SK-N-SH (cell line): ENCODE results near the gene MAPKBP1. TPM values are rescaled to one million over a fixed set of nuclear protein-coding genes. Genes with fewer than 3 reads are reported as not detected.

Source experiments
- CTCF ChIA-PET: fragments of 300-600, 350-600 bp; formaldehyde crosslinking; extraction: SDS; loops from one replicate; lab custom pipeline; 2021; lab: Yijun Ruan, JAX
- POLR2A ChIA-PET: fragments of 350-600 bp; sonication (Branson Sonifier 250); formaldehyde crosslinking; extraction: SDS; loops from one replicate; lab custom pipeline; 2020; ENCODE audit warnings: antibody characterized with exemption, inconsistent platforms; lab: Yijun Ruan, JAX
- DNase-seq: peaks from one replicate; pipeline ENCODE4 v3.0.0; 2012
- H2AFZ ChIP-seq: fragments of 200-600 bp; sonication (generic); 2 replicates; pipeline ENCODE4 v1.8.1; 2016; ENCODE audit warnings: antibody characterized with exemption, mild to moderate bottlenecking, low read depth
- H3F3A ChIP-seq: fragments of 200-600 bp; sonication (generic); replicated peaks from 2 replicates; pipeline ENCODE3; 2016; ENCODE audit warnings: antibody characterized with exemption, mild to moderate bottlenecking; ENCODE audit not compliant: insufficient read depth
- H3K27ac ChIP-seq, 2 experiments: fragments of 200-500 bp in 1 of 2; fragments of 200-600 bp in 1 of 2; sonication (Bioruptor generic) in 1 of 2; sonication (generic), shearing (Covaris generic) in 1 of 2; 2 replicates each; pipeline versions ENCODE4 v1.5.1 to v1.6.1; 2014 to 2016; ENCODE audit warnings: low read depth in 2 of 2, inconsistent platforms in 1 of 2, low read length in 1 of 2, mild to moderate bottlenecking in 1 of 2, mixed read lengths in 1 of 2
- H3K27me3 ChIP-seq: fragments of 200-600 bp; sonication (generic), shearing (Covaris generic); 2 replicates; pipeline ENCODE4 v1.6.1; 2016; ENCODE audit warnings: mixed run types; ENCODE audit not compliant: insufficient read depth
- H3K36me3 ChIP-seq, 2 experiments: fragments of 200-500 bp in 1 of 2; fragments of 200-600 bp in 1 of 2; sonication (Bioruptor generic) in 1 of 2; sonication (generic) in 1 of 2; replicated peaks in 1 of 2; 2 replicates each; pipeline versions ENCODE3 to v1.5.1; 2014 to 2016; ENCODE audit warnings: low read length in 1 of 2, mild to moderate bottlenecking in 1 of 2; ENCODE audit not compliant: insufficient read depth in 2 of 2, control insufficient read depth in 1 of 2
- H3K4me1 ChIP-seq, 2 experiments: fragments of 200-500 bp in 1 of 2; fragments of 200-600 bp in 1 of 2; sonication (Bioruptor generic) in 1 of 2; sonication (generic), shearing (Covaris generic) in 1 of 2; 2 replicates each; pipeline versions ENCODE4 v1.5.1 to v1.6.1; 2014 to 2016; ENCODE audit warnings: low read depth in 1 of 2, low read length in 1 of 2, mixed run types in 1 of 2; ENCODE audit not compliant: insufficient read depth in 2 of 2, control insufficient read depth in 1 of 2
- H3K4me2 ChIP-seq: fragments of 200-600 bp; sonication (generic), shearing (Covaris generic); 2 replicates; pipeline ENCODE4 v1.6.1; 2017; ENCODE audit warnings: mixed run types
- H3K4me3 ChIP-seq, 2 experiments: fragments of 200-500 bp in 1 of 2; fragments of 200-600 bp in 1 of 2; sonication (Bioruptor generic) in 1 of 2; sonication (generic), shearing (Covaris generic) in 1 of 2; 2 replicates each; pipeline versions ENCODE4 v1.5.1 to v1.8.1; 2014 to 2016; ENCODE audit warnings: low read depth in 2 of 2, inconsistent platforms in 1 of 2, low read length in 1 of 2, mild to moderate bottlenecking in 1 of 2, mixed read lengths in 1 of 2, moderate library complexity in 1 of 2
- H3K79me2 ChIP-seq: fragments of 200-600 bp; sonication (generic); 2 replicates; pipeline ENCODE4 v1.8.1; 2017; ENCODE audit warnings: mild to moderate bottlenecking; ENCODE audit not compliant: insufficient read depth
- H3K9ac ChIP-seq: fragments of 200-600 bp; sonication (generic); 2 replicates; pipeline ENCODE4 v1.6.1; 2017; ENCODE audit warnings: mixed run types
- H3K9me2 ChIP-seq: fragments of 200-600 bp; sonication (generic); 2 replicates; pipeline ENCODE4 v1.6.1; 2017; ENCODE audit warnings: mixed run types
- H3K9me3 ChIP-seq: fragments of 200-600 bp; sonication (generic); 2 replicates; pipeline ENCODE4 v1.6.1; 2017; ENCODE audit warnings: mixed run types, mild to moderate bottlenecking, moderate library complexity
- H4K20me1 ChIP-seq: fragments of 200-600 bp; sonication (generic); 2 replicates; pipeline ENCODE4 v1.6.1; 2017; ENCODE audit warnings: mild to moderate bottlenecking, mixed run types; ENCODE audit not compliant: insufficient read depth
- CHD2 ChIP-seq: fragments of 150-350 bp; IDR thresholded peaks from 2 replicates; pipeline ENCODE4 v1.6.1; 2018; ENCODE audit warnings: low read length; ENCODE audit not compliant: partially characterized antibody
- IRF3 ChIP-seq: fragments of 150-350 bp; IDR thresholded peaks from 2 replicates; pipeline ENCODE4 v1.6.1; 2016; ENCODE audit warnings: mild to moderate bottlenecking, low read depth, low read length
- MEF2A ChIP-seq: IDR thresholded peaks from 2 replicates; pipeline ENCODE4 v1.4.0; 2012; ENCODE audit warnings: low read depth, borderline replicate concordance
- NFIC ChIP-seq: IDR thresholded peaks from 2 replicates; pipeline ENCODE4 v1.4.0; 2012; ENCODE audit warnings: borderline replicate concordance
- SMC3 ChIP-seq: IDR thresholded peaks from 2 replicates; pipeline ENCODE4 v1.6.1; 2012; ENCODE audit warnings: low read depth, low read length, improper control_type of control experiment
- USF2 ChIP-seq: fragments of 150-350 bp; IDR thresholded peaks from 2 replicates; pipeline ENCODE4 v1.6.1; 2017; ENCODE audit warnings: antibody characterized with exemption, low read length, low read depth, borderline replicate concordance
- WGBS: methylation state at CpG from one replicate; pipeline ENCODE4 v1.1.6; 2017; ENCODE audit warnings: low lambda C conversion rate; 5-methylcytosine and 5-hydroxymethylcytosine counted together
- polyA plus RNA-seq, 3 experiments: library from polyadenylated mRNA; depleted of rRNA; stranded (reverse); fragments of >200 nt; gene quantifications; 2 replicates each; pipeline ENCODE4 v1.2.3, GENCODE V29; 2012

Gene MAPKBP1
- polyA plus RNA-seq, 1 of the 3 experiments (the other 2 are of a cell fraction), result 5.2 TPM

- no peak for TF ChIP-seq USF2
- TF ChIP-seq SMC3, result no peak
- TF ChIP-seq, all 33 proteins: peak for 0
Measured at GRCh38 chr15:41825145-41825544, 50.9 kb downstream of the MAPKBP1 start (continued).

GRCh38 chr15:41825572-41826535 lies 51.6 kb downstream of the MAPKBP1 start:
- Histone ChIP-seq H3F3A (no peaks in the 10 kb centered on the region), H3K9me2 (no peaks in the 10 kb centered on the region), H3K27me3 (no peaks in the 10 kb centered on the region), H3K4me1 (peaks cover 3 to 4% of the 10 kb centered on the region in 2 experiments; a peak in 3 of 4 replicates), H3K9me3 (no peaks in the 10 kb centered on the region), H3K27ac (no peak overlapping the region), H3K36me3 (peaks cover 0 to 34% of the 10 kb centered on the region in 2 experiments), H3K9ac (no peak overlapping the region)
- WGBS, result 81% methylated on average over 6 of the region's 13 CpGs
- no peak for TF ChIP-seq IRF3
- TF ChIP-seq MEF2A, result no peak
- no peak for TF ChIP-seq USF2
- TF ChIP-seq CHD2, result no peak
- TF ChIP-seq, all 33 proteins: peak for 0
- no peak for DNase-seq
- H2AFZ ChIP-seq, result no peak overlapping the region
- ChIA-PET CTCF (interaction anchor here (1.3 to 8.6 kb wide), 4 partner anchors 15 to 251 kb away, joined by 3 to 66 read pairs (median 8); no protein-coding TSS in a partner anchor), POLR2A (no interaction called here)
- H3K4me3 ChIP-seq, result no peak overlapping the region
- H4K20me1 ChIP-seq, result no peaks in the 10 kb centered on the region
- no peak overlapping the region for H3K4me2 ChIP-seq
- no peaks in the 10 kb centered on the region for H3K79me2 ChIP-seq

GRCh38 chr15:41827290-41827879 lies 53.1 kb downstream of the MAPKBP1 start:
- no peaks in the 10 kb centered on the region for H3K9me2 ChIP-seq
- H3K27ac ChIP-seq, result no peak overlapping the region; a peak in 1 of 4 replicates
- peak overlapping the region; percentile 51; the same call in 1 of the 2 replicates for H3K9ac ChIP-seq
- H3K4me3 ChIP-seq, result peak overlapping the region; percentile 83 to 91
- DNase-seq, result no peak
- POLR2A ChIA-PET, result interaction anchor here (1.6 kb wide), 1 partner anchor 68 kb away, joined by 7 read pairs; no protein-coding TSS in a partner anchor
- H3K27me3 ChIP-seq, result no peaks in the 10 kb centered on the region
- no peaks in the 10 kb centered on the region for H3K9me3 ChIP-seq
- peak overlapping the region; percentile 85; the same call in 1 of the 2 replicates for H2AFZ ChIP-seq
- H3K4me1 ChIP-seq, result peaks cover 3 to 4% of the 10 kb centered on the region in 2 experiments; a peak in 3 of 4 replicates
- no peaks in the 10 kb centered on the region for H4K20me1 ChIP-seq
- peaks cover 0 to 28% of the 10 kb centered on the region in 2 experiments for H3K36me3 ChIP-seq
- WGBS, result 23% methylated on average over 28 of the region's 37 CpGs
- peak overlapping the region; percentile 95 for H3K4me2 ChIP-seq
- no peaks in the 10 kb centered on the region for H3K79me2 ChIP-seq
- H3F3A ChIP-seq, result no peaks in the 10 kb centered on the region
- no peak for TF ChIP-seq NFIC
- CTCF ChIA-PET, result interaction anchor here (0.9 to 8.6 kb wide), 7 partner anchors 16 to 362 kb away, joined by 3 to 66 read pairs (median 3); no protein-coding TSS in a partner anchor
